DOHH2 (cell line): Measurements from ENCODE around the gene CCM2.

Experiments
- EZH2phosphoT487 ChIP-seq: fragments of 200-600 bp; sonication (generic); IDR thresholded peaks from 2 replicates; pipeline ENCODE4 v1.6.1; 2017; ENCODE audit warnings: borderline replicate concordance, mild to moderate bottlenecking, antibody characterized with exemption, low read length, moderate library complexity, mixed read lengths
- TF ChIP-seq, protein P1 (sequence below): fragments of 200-600 bp; sonication (generic); IDR thresholded peaks from one replicate; pipeline ENCODE4 v1.5.1; 2014; ENCODE audit warnings: antibody characterized with exemption, mild to moderate bottlenecking, low read depth, low read length; ENCODE audit not compliant: poor library complexity, severe bottlenecking

DNA sequence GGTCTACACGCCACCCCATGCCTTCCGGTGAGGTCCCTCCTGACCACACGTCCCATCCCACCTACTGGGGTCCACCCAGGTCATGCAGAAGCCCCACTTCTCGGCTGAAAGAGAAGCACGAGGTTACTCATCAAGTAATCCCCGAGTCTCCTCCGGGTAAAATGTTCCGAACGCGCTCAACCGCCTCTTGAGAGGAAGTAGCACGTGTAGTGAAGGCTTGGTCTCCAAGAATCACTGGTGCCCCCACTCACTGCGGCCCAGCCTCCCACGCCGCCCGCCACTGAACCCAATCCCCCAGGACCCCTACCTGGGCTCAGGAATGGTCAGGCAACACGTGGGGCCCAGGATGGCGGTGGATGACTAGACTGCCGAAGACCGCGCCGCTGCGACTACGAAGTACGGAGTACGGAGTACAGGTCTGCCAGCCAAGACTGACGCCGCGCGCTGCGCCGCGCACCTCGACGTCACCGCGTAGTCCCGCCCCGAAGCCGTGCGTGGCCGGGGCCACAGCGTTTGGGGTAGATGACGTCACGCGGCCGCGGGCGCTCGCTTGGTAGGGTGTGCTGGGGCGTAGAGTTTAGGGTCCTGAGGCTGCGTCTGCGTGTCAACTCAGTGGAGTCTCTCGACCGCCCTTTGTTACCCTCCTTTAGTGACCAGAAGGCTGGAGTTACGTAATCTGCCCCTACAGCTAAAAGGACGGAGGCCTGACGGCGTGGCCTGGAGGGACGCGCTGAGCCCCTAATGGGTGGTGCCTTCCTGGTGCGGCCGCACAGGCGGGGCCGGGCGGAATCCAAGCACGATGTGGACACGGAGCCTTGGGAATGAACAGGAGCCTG, 13.6 kb upstream of the CCM2 start:
- TF ChIP-seq, protein P1, sequence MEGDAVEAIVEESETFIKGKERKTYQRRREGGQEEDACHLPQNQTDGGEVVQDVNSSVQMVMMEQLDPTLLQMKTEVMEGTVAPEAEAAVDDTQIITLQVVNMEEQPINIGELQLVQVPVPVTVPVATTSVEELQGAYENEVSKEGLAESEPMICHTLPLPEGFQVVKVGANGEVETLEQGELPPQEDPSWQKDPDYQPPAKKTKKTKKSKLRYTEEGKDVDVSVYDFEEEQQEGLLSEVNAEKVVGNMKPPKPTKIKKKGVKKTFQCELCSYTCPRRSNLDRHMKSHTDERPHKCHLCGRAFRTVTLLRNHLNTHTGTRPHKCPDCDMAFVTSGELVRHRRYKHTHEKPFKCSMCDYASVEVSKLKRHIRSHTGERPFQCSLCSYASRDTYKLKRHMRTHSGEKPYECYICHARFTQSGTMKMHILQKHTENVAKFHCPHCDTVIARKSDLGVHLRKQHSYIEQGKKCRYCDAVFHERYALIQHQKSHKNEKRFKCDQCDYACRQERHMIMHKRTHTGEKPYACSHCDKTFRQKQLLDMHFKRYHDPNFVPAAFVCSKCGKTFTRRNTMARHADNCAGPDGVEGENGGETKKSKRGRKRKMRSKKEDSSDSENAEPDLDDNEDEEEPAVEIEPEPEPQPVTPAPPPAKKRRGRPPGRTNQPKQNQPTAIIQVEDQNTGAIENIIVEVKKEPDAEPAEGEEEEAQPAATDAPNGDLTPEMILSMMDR = no peak
- no peak for TF ChIP-seq EZH2phosphoT487
